Measurements from ENCODE around the gene SPACA9.

Gene SPACA9

DNA sequence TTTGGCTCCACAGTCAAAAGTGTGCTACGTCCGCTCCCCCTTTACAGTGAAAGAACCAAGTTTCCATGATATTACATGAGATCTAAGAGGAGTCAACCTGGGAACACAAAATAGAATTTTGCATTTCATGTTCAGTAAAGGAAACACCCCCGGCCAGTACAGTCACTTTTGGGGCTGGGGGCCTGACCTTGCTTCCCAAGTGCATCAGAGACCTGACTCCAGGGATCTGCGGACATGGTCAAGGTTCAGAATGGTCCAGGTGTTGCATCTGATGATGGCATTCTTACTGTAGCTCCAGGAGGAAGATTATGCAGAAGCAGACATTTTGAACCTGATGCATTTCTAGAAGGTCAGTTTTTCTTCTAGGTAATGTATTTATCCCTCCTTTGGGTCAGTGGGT, 40.4 kb upstream of the SPACA9 start:
- Histone ChIP-seq H3K27ac (no peak overlapping the region), H3K4me1 (ENCODE audit: control insufficient read depth in 1 of 2, insufficient read depth in 1 of 2, low read depth in 1 of 2, low read length in 1 of 2) (no peaks in the 10 kb centered on the region), H3K4me3 (ENCODE audit: low read depth in 1 of 2, low read length in 1 of 2) (no peak overlapping the region), H3K36me3 (no peaks in the 10 kb centered on the region), H3K9me3 (no peaks in the 10 kb centered on the region), H3K27me3 (no peaks in the 10 kb centered on the region)
- TF ChIP-seq CTCF (IDR thresholded peaks at IDR 0.05) = no peak

DNA sequence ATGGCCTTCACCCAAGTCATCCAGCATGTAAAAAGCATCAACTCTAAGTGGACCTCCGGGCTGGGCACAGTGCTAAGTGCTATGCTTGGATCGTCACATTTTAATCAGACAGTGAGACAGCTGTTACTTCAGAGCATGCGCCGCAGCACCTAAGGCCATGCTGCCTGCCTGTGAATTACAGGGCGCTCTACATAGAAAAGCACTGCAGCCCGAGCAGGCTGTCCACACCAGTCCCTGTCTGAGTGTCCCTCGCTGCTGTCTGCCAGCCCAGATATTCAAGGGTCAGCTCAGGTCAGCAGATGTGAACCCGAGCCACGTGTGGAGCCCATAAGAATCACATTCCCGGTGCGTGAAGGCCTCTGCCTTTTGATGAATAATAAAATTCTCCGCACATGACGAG, 37.7 kb upstream of the SPACA9 start:
- TF ChIP-seq CTCF (IDR thresholded peaks at IDR 0.05) = no peak
- H3K27ac ChIP-seq = no peak overlapping the region
- H3K9me3 ChIP-seq = no peaks in the 10 kb centered on the region
- no peaks in the 10 kb centered on the region for H3K4me1 ChIP-seq (ENCODE audit: control insufficient read depth in 1 of 2, insufficient read depth in 1 of 2, low read depth in 1 of 2, low read length in 1 of 2)
- H3K27me3 ChIP-seq = no peaks in the 10 kb centered on the region
- H3K36me3 ChIP-seq = no peaks in the 10 kb centered on the region
- no peak overlapping the region for H3K4me3 ChIP-seq (ENCODE audit: low read depth in 1 of 2, low read length in 1 of 2)

DNA sequence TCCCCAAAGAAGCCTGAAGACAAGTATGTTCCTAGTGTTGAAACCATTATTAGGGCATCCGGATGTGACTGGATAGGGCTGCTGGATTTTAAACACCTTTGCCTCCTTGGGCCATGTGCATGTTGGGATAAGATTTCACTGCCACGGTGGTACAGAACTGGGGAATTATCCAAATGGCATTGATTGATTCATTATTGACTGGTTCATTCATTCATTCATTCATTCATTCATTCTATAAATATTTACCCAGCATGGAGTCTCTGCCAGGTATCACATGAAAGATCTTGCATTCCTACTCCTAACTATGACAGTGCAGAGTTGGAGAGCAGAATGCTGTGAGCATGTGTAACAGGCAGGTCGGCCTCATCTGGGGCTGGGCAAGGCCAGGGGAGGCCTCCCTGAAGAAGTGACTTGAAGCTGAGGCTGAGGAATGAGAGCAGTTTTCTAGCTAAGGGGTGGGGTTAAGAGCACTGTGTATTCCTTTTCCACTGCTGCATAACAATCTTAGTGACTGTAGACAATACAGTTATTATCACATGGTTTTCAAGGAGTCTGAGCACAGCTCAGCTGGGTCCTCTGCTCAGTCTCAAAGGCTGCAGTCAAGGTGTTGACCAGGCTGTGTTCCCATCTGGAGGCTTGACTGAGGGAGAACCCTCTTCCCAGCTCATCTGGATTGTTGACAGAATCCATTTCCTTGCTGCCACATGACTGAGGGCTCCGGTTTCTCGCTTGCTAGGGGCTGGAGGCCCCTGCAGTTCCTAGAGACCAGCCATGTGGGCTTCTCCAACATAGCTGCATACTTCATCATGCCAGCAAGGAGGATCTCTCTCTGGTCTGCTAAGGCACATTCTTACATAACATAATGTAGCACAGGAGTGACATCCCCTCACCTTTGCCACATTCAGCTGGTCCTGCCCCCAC, 36.3 kb upstream of the SPACA9 start:
- Histone ChIP-seq H3K9me3 (no peaks in the 10 kb centered on the region), H3K36me3 (no peaks in the 10 kb centered on the region), H3K27me3 (no peaks in the 10 kb centered on the region), H3K4me1 (ENCODE audit: control insufficient read depth in 1 of 2, insufficient read depth in 1 of 2, low read depth in 1 of 2, low read length in 1 of 2) (no peaks in the 10 kb centered on the region), H3K27ac (no peak overlapping the region), H3K4me3 (ENCODE audit: low read depth in 1 of 2, low read length in 1 of 2) (no peak overlapping the region)
- no peak for TF ChIP-seq CTCF (IDR thresholded peaks at IDR 0.05)

GRCh38 chr9:132846109-132846917, 32.4 kb upstream of the SPACA9 start:
- no peak for TF ChIP-seq CTCF (IDR thresholded peaks at IDR 0.05)
- no peaks in the 10 kb centered on the region for H3K36me3 ChIP-seq
- H3K27me3 ChIP-seq = no peaks in the 10 kb centered on the region
- no peak overlapping the region for H3K27ac ChIP-seq
- no peak overlapping the region for H3K4me3 ChIP-seq (ENCODE audit: low read depth in 1 of 2, low read length in 1 of 2)
- H3K9me3 ChIP-seq = no peaks in the 10 kb centered on the region
- H3K4me1 ChIP-seq (ENCODE audit: control insufficient read depth in 1 of 2, insufficient read depth in 1 of 2, low read depth in 1 of 2, low read length in 1 of 2) = no peaks in the 10 kb centered on the region

DNA sequence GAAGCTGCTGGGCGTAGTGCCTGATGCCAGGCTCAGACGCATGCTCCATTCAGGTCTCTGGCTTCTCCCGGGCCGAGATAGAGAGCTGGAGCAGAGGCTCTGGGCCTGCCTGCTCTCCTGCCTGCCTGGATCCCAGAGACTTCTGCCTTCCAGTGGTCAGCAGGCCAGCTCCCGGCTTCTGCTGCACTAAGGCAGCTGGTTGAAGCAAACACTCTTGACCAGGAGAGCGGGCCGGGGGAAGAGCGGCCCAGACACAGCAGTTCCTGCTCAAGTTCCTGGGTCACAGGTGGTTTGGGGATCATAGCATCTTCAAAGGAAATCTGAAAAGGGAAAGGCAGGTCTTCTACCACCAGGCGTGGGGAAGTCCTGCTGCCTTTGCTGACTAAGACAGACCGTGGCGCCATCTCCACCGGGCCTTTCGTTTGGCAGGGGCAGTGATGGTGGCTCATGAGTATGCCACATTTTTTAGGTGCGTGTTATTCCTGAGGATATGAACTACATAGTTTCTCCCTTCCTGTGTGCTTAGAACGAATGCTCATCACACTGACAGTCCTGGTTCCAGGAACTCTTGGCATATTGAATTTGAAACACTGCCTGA, 31.7 kb upstream of the SPACA9 start:
- Histone ChIP-seq H3K36me3 (no peaks in the 10 kb centered on the region), H3K4me3 (ENCODE audit: low read depth in 1 of 2, low read length in 1 of 2) (no peak overlapping the region), H3K27ac (no peak overlapping the region), H3K4me1 (ENCODE audit: control insufficient read depth in 1 of 2, insufficient read depth in 1 of 2, low read depth in 1 of 2, low read length in 1 of 2) (no peaks in the 10 kb centered on the region), H3K27me3 (no peaks in the 10 kb centered on the region), H3K9me3 (no peaks in the 10 kb centered on the region)
- TF ChIP-seq CTCF (IDR thresholded peaks at IDR 0.05) = no peak
